Fibroblast of mammary gland (primary cell): ENCODE data around the gene RNF128.

Source experiments
- DNase-seq: peaks from one replicate; pipeline ENCODE4 v3.0.0-alpha.2; 2010; ENCODE audit warnings: low read depth
- H3K4me3 ChIP-seq: 2 replicates; pipeline ENCODE4 v1.5.1; 2011; ENCODE audit warnings: low read depth, mild to moderate bottlenecking, low read length, moderate library complexity; ENCODE audit not compliant: control insufficient read depth
- CTCF ChIP-seq: conservative IDR thresholded peaks from 2 replicates; pipeline ENCODE4 v1.5.1; 2011; ENCODE audit warnings: low read depth, low read length, inconsistent platforms; ENCODE audit not compliant: control insufficient read depth, insufficient read depth

RNF128 gene

DNA sequence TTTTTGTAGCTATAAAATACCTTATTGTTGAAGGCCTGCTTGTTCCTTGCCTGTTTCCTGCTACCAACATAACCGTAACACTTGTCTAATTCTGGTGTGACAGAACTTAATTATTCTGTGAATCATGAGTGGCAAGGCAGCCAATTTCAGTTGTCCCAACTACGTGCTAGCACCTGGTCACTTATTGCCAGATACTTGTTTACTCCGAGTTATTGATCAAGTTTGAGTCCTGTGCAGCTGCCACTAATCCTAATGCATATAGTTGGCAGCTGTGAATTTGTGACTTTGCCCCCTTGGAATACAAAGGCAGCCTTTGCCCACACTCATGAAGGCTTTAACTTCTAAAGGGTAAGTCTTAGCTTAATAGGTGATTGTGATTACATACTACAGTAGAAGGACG is 7.8 kb upstream of the RNF128 start:
- TF ChIP-seq CTCF, result no peak
- DNase-seq, result no peak
- no peak overlapping the region for H3K4me3 ChIP-seq

GRCh38 chrX:106725931-106726330 is 570 bp upstream of the RNF128 start:
- TF ChIP-seq CTCF, result no peak
- no peak for DNase-seq
- H3K4me3 ChIP-seq, result peak overlapping the region; percentile 50

- H3K4me3 ChIP-seq, result no peak overlapping the region
- DNase-seq, result no peak
These were observed 1.8 kb downstream of the RNF128 start for GRCh38 chrX:106728337-106728736.

DNA sequence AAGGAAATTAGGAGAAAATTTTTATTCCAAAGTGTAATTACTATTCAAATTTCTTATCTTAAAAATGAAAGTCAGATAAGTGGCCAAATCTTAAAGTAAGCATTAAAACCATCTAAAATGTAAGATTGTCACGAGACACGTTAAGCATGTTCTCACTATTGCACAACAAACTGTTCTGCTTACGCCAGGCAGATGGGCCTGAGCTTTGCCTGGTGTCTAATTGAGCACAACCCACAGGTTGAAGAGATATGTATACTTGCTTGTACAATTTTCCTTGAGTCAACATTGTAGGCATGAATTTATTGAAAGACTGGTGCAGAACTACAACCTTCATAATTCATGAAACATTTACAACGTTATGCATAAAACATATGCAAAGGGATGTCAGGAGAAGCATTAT is 3.9 kb downstream of the RNF128 start:
- no peak for TF ChIP-seq CTCF
- no peak overlapping the region for H3K4me3 ChIP-seq
- DNase-seq, result no peak

More at GRCh38 chrX:106728337-106728736, 1.8 kb downstream of the RNF128 start:
- TF ChIP-seq CTCF, result no peak

GRCh38 chrX:106731590-106731989 is 5.1 kb downstream of the RNF128 start:
- no peak for TF ChIP-seq CTCF
- H3K4me3 ChIP-seq, result no peak overlapping the region
- no peak for DNase-seq

DNA sequence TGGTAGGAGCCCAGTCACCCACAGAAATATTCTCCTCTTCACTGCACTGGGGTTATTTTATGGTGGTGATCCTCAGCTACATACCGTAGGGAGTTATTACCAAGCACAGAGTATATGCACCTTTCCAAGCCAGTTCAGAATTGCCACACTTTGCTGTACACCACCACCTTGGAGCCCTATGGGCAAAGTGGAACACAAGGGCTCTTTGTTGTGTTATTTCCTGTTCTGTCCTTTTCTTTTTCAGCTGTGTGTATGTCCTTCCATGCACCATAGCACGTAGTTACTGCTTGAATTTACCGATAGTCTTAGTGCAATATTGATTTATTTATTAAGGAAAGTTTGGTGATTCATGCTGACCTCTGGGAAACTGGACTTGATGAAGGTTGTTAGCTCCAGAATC is 8.3 kb downstream of the RNF128 start:
- DNase-seq, result no peak
- H3K4me3 ChIP-seq, result no peak overlapping the region
- no peak for TF ChIP-seq CTCF

GRCh38 chrX:106740193-106740780 is 13.8 kb downstream of the RNF128 start:
- H3K4me3 ChIP-seq, result no peak overlapping the region
- DNase-seq, result no peak
- no peak for TF ChIP-seq CTCF
